Mesothelial cell of epicardium (in vitro differentiated cells): ENCODE data around the gene HSPA14. TPM values are rescaled to one million over a fixed set of nuclear protein-coding genes. Genes with fewer than 3 reads are reported as not detected.
"Not testable (repeated sequence)": the region's sequence is repeated elsewhere in the genome, so short reads cannot be mapped to it uniquely, and the experiment has no call there.

Source experiments
- DNase-seq, 2 experiments: peaks; one replicate each; pipeline ENCODE4 v3.0.0; 2021; ENCODE audit warnings: low spot score in 2 of 2; ENCODE audit not compliant: unreplicated experiment in 2 of 2
- H3K27ac Mint-ChIP-seq: 2 replicates; pipeline ENCODE4 v1.8.0; 2021; ENCODE audit warnings: mixed read lengths
- H3K27me3 Mint-ChIP-seq: 2 replicates; pipeline ENCODE4 v1.8.0; 2021; ENCODE audit warnings: low read depth, mixed read lengths
- H3K36me3 Mint-ChIP-seq: 2 replicates; pipeline ENCODE4 v1.8.0; 2021; ENCODE audit warnings: mixed read lengths
- H3K4me1 Mint-ChIP-seq: 2 replicates; pipeline ENCODE4 v1.8.0; 2021; ENCODE audit warnings: mixed read lengths
- H3K4me3 Mint-ChIP-seq: 2 replicates; pipeline ENCODE4 v1.8.0; 2021; ENCODE audit warnings: mild to moderate bottlenecking, moderate library complexity, mixed read lengths
- H3K9me3 Mint-ChIP-seq: 2 replicates; pipeline ENCODE4 v1.8.0; 2021; ENCODE audit warnings: mixed read lengths
- total RNA-seq: library from RNA; stranded (reverse); gene quantifications from 3 replicates; pipeline ENCODE4 v1.2.1, GENCODE V29; 2021
- TF ChIP-seq, protein P1 (sequence below): fragments of 200-600 bp; sonication (generic); IDR thresholded peaks from one replicate; pipeline ENCODE4 v1.5.0; 2021; ENCODE audit warnings: antibody characterized with exemption; ENCODE audit not compliant: unreplicated experiment

The HSPA14 gene
- total RNA-seq, 1 donor from 2014 or later: 11.2 TPM

GRCh38 chr10:14904864-14905263 lies 66.8 kb downstream of the HSPA14 start:
- no peak for DNase-seq
- H3K4me3 Mint-ChIP-seq: no peak overlapping the region
- TF ChIP-seq, protein P1, sequence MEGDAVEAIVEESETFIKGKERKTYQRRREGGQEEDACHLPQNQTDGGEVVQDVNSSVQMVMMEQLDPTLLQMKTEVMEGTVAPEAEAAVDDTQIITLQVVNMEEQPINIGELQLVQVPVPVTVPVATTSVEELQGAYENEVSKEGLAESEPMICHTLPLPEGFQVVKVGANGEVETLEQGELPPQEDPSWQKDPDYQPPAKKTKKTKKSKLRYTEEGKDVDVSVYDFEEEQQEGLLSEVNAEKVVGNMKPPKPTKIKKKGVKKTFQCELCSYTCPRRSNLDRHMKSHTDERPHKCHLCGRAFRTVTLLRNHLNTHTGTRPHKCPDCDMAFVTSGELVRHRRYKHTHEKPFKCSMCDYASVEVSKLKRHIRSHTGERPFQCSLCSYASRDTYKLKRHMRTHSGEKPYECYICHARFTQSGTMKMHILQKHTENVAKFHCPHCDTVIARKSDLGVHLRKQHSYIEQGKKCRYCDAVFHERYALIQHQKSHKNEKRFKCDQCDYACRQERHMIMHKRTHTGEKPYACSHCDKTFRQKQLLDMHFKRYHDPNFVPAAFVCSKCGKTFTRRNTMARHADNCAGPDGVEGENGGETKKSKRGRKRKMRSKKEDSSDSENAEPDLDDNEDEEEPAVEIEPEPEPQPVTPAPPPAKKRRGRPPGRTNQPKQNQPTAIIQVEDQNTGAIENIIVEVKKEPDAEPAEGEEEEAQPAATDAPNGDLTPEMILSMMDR: no peak
- H3K27ac Mint-ChIP-seq: no peak overlapping the region
- H3K4me1 Mint-ChIP-seq: no peaks in the 10 kb centered on the region
- no peaks in the 10 kb centered on the region for H3K27me3 Mint-ChIP-seq
- peaks cover 52% of the 10 kb centered on the region for H3K36me3 Mint-ChIP-seq
- peaks cover 15% of the 10 kb centered on the region for H3K9me3 Mint-ChIP-seq

DNA sequence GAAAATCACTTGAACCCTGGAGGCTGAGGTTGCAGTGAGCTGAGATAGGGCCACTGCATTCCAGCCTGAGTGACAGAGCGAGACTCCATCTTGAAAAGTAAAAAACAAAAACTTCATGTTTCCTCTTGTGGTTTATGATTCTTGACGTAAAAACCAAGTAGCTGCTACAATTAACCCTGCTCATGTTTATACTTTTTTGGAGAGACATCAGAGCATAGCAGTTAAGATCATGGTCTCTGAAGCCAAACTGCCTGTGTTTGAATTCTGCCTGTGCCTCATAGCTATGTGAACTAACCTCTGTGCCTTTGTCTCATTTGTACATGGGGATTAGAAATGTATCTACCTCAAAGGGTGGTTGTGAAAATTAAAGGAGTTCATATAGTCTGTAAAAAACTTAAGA lies 67.8 kb downstream of the HSPA14 start:
- TF ChIP-seq, protein P1: no peak
- Mint-ChIP-seq H3K36me3 (peaks cover 62% of the 10 kb centered on the region), H3K9me3 (peaks cover 24% of the 10 kb centered on the region), H3K4me1 (no peaks in the 10 kb centered on the region), H3K27ac (no peak overlapping the region), H3K4me3 (no peak overlapping the region), H3K27me3 (no peaks in the 10 kb centered on the region)
- no peak for DNase-seq

GRCh38 chr10:14906765-14907164 lies 68.7 kb downstream of the HSPA14 start:
- Mint-ChIP-seq H3K9me3 (peaks cover 33% of the 10 kb centered on the region), H3K36me3 (peaks cover 71% of the 10 kb centered on the region), H3K4me1 (no peaks in the 10 kb centered on the region), H3K27ac (no peak overlapping the region), H3K4me3 (no peak overlapping the region), H3K27me3 (no peaks in the 10 kb centered on the region)
- TF ChIP-seq, protein P1: no peak
- no peak for DNase-seq

GRCh38 chr10:14907591-14907990 lies 69.5 kb downstream of the HSPA14 start:
- H3K27ac Mint-ChIP-seq, DNase-seq, H3K4me3 Mint-ChIP-seq, H3K27me3 Mint-ChIP-seq, H3K4me1 Mint-ChIP-seq: not testable (repeated sequence)
- Mint-ChIP-seq H3K9me3 (peaks cover 38% of the 10 kb centered on the region), H3K36me3 (peaks cover 76% of the 10 kb centered on the region)

DNA sequence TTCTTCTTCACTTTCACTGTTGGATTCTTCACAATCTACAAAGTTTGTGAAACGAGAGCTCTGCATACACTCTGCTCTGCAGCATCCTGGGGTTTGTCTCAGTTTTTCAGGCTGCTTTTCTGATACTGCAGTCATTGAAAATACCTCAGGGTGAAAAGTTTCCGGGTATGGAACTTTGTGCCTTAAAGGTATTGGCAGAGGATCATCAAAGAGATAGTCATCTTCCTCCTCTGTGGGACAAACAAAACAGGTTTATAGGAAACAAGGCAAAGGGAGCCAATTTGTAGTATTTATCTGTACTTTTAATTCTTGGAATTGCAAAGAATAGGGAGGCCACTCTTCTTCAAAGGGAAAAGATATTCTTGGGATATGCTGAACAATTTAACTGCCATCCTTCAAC lies 71.0 kb downstream of the HSPA14 start:
- Mint-ChIP-seq H3K27me3 (no peaks in the 10 kb centered on the region), H3K9me3 (peaks cover 50% of the 10 kb centered on the region), H3K36me3 (peaks cover 88% of the 10 kb centered on the region), H3K4me3 (no peak overlapping the region), H3K27ac (no peak overlapping the region), H3K4me1 (no peaks in the 10 kb centered on the region)
- DNase-seq: no peak
- TF ChIP-seq, protein P1: no peak

GRCh38 chr10:14910953-14911352 lies 72.8 kb downstream of the HSPA14 start:
- no peak for DNase-seq
- peaks cover 91% of the 10 kb centered on the region for H3K36me3 Mint-ChIP-seq
- no peaks in the 10 kb centered on the region for H3K27me3 Mint-ChIP-seq
- H3K27ac Mint-ChIP-seq: no peak overlapping the region
- no peak overlapping the region for H3K4me3 Mint-ChIP-seq
- no peaks in the 10 kb centered on the region for H3K4me1 Mint-ChIP-seq
- peaks cover 64% of the 10 kb centered on the region for H3K9me3 Mint-ChIP-seq
- TF ChIP-seq, protein P1: no peak
